ENCODE results near the gene DYNC2LI1. TPM values are rescaled to one million over a fixed set of nuclear protein-coding genes. Genes with fewer than 3 reads are reported as not detected.

The DYNC2LI1 gene
- total RNA-seq, 1 donor from 2014 or later: 30.1 TPM

DNA sequence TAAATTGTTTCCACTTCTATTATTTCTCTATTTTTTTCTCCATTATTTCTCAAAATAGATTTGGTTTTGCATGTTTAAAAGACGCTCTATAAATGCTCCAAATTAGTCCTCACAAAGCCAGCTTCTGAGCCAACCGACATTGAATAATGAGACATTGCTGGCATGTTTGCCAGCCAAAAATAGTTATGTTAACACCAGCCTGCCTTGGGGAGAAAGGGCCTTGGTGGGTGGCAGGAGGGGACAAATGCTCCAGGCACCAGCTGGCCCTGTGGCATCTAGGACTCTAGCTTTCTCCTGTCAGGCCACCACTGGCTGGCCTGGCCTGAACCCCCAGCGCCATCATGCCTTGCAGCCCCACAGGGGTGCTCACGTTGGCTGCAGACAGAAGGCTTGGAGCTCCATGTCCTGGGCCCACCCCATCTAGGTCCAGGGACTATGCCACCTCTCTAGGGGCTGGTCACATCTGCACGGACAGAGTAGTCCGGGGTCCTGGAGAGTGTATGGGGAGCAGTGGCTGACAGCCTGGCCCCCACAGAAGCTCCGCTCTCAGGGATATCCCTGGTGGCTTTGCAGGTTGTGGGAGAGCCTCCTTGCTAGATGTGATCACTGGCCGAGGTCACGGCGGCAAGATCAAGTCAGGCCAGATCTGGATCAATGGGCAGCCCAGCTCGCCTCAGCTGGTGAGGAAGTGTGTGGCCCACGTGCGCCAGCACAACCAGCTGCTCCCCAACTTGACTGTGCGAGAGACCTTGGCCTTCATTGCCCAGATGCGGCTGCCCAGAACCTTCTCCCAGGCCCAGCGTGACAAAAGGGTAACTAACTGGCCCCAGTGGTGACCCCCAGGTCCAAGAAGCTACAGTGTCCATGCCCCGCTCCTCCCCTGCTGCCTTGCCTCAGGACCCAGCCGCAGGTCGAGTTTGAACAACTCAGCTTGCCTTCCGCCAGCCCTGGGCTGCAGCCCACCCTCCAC lies 77.5 kb downstream of the DYNC2LI1 start:
- Mint-ChIP-seq H3K27ac (no peak overlapping the region), H3K27me3 (peaks cover 15% of the 10 kb centered on the region), H3K4me1 (ENCODE audit: low read depth) (peaks cover 8% of the 10 kb centered on the region), H3K9me3 (ENCODE audit: low read depth) (no peaks in the 10 kb centered on the region), H3K4me3 (ENCODE audit: low read depth) (no peak overlapping the region), H3K36me3 (ENCODE audit: insufficient read depth) (no peaks in the 10 kb centered on the region)
- TF ChIP-seq, protein P1, sequence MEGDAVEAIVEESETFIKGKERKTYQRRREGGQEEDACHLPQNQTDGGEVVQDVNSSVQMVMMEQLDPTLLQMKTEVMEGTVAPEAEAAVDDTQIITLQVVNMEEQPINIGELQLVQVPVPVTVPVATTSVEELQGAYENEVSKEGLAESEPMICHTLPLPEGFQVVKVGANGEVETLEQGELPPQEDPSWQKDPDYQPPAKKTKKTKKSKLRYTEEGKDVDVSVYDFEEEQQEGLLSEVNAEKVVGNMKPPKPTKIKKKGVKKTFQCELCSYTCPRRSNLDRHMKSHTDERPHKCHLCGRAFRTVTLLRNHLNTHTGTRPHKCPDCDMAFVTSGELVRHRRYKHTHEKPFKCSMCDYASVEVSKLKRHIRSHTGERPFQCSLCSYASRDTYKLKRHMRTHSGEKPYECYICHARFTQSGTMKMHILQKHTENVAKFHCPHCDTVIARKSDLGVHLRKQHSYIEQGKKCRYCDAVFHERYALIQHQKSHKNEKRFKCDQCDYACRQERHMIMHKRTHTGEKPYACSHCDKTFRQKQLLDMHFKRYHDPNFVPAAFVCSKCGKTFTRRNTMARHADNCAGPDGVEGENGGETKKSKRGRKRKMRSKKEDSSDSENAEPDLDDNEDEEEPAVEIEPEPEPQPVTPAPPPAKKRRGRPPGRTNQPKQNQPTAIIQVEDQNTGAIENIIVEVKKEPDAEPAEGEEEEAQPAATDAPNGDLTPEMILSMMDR (IDR thresholded peaks at IDR 0.05; ENCODE audit: unreplicated experiment): no peak
- DNase-seq (ENCODE audit: low spot score, unreplicated experiment): no peak

DNA sequence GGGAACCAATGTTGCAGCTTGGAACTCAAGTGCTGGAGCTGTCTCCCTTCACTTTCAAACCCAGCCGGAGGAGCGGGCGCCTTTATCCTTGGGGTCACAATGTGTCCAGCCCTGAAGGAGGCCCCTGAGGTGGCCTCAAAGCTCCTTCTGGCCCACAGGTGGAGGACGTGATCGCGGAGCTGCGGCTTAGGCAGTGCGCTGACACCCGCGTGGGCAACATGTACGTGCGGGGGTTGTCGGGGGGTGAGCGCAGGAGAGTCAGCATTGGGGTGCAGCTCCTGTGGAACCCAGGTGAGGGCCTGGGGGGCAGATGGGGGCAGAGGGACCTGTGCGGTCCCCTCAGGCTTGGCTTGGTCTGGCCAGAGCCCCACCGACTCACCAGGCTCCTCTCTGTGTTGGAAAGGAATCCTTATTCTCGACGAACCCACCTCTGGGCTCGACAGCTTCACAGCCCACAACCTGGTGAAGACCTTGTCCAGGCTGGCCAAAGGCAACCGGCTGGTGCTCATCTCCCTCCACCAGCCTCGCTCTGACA lies 78.4 kb downstream of the DYNC2LI1 start:
- H3K4me1 Mint-ChIP-seq (ENCODE audit: low read depth): peaks cover 8% of the 10 kb centered on the region
- peaks cover 23% of the 10 kb centered on the region for H3K27me3 Mint-ChIP-seq
- TF ChIP-seq, protein P1 (IDR thresholded peaks at IDR 0.05; ENCODE audit: unreplicated experiment): no peak
- no peaks in the 10 kb centered on the region for H3K36me3 Mint-ChIP-seq (ENCODE audit: insufficient read depth)
- no peak overlapping the region for H3K27ac Mint-ChIP-seq
- no peaks in the 10 kb centered on the region for H3K9me3 Mint-ChIP-seq (ENCODE audit: low read depth)
- no peak overlapping the region for H3K4me3 Mint-ChIP-seq (ENCODE audit: low read depth)
- DNase-seq (ENCODE audit: low spot score, unreplicated experiment): no peak

DNA sequence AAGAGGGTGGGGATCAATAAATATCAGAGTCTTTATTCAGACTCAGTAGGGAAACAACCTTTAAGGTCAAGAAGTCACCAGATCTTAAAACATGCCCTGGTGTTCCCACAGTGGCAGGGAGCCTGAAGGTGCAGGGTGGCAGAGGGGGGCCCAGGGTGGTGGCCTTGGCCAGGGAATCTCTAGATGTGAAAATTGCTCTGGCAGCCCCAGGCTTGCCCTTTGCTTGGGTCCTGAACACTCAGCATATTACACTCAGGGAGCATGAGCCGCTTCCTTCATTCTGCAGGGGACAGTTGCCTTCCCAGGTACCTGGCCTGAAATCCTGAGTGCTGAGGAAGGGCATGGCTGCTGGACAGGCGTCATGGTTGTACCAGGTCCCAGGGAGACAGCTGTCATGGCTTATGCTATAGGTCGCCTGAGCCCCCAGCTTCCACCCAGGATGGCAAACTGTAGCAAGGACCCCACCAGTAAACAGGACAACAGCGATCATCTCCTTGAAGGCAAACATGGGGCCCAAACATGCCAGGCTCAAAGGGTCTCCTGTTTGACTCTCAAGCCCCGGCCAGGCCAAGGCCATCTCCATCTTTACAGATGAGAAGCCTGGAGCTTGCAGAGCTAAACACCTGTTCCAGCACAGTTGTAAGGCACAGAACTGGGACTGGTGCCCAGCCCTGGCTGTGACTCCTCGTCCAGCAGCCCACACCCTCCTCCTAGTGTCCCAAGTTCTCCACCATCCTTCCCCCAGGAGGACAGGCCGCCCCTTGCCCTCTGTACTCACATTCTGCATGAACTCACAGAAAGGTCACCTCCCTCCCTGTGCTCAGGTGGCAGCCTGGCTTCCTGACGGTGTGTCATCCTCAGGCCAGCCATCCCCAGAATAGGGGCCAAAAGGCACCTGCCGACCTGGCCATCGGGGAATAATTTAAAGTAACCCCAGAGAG lies 79.6 kb downstream of the DYNC2LI1 start:
- Mint-ChIP-seq H3K9me3 (ENCODE audit: low read depth) (no peaks in the 10 kb centered on the region), H3K27ac (no peak overlapping the region), H3K4me1 (ENCODE audit: low read depth) (peaks cover 8% of the 10 kb centered on the region), H3K27me3 (peaks cover 35% of the 10 kb centered on the region), H3K36me3 (ENCODE audit: insufficient read depth) (no peaks in the 10 kb centered on the region), H3K4me3 (ENCODE audit: low read depth) (no peak overlapping the region)
- TF ChIP-seq, protein P1 (IDR thresholded peaks at IDR 0.05; ENCODE audit: unreplicated experiment): no peak
- DNase-seq (ENCODE audit: low spot score, unreplicated experiment): no peak

DNA sequence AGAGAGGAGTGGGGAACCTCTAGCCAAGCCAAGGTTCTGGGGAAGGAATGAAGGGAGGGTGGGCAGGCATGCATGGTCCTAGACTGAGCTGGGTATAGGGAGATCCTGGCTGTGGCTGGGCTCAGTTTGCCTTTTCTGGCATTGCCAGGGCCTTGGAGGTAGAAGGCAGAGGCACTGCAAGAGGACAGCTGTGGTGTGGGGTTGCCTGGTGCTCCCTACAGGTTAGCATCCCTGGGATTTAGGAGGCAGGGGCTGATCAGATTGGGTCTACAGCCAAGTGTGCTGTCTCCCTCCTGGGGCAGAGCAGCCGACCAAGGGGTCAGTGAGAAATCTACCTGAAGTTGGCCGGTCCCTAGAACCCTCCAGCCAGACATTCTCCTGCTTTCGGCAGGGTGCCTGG lies 80.8 kb downstream of the DYNC2LI1 start:
- TF ChIP-seq, protein P1 (IDR thresholded peaks at IDR 0.05; ENCODE audit: unreplicated experiment): no peak
- no peak for DNase-seq (ENCODE audit: low spot score, unreplicated experiment)
- Mint-ChIP-seq H3K36me3 (ENCODE audit: insufficient read depth) (no peaks in the 10 kb centered on the region), H3K27ac (no peak overlapping the region), H3K4me1 (ENCODE audit: low read depth) (peaks cover 6% of the 10 kb centered on the region), H3K4me3 (ENCODE audit: low read depth) (no peak overlapping the region), H3K9me3 (ENCODE audit: low read depth) (no peaks in the 10 kb centered on the region), H3K27me3 (peaks cover 47% of the 10 kb centered on the region)

DNA sequence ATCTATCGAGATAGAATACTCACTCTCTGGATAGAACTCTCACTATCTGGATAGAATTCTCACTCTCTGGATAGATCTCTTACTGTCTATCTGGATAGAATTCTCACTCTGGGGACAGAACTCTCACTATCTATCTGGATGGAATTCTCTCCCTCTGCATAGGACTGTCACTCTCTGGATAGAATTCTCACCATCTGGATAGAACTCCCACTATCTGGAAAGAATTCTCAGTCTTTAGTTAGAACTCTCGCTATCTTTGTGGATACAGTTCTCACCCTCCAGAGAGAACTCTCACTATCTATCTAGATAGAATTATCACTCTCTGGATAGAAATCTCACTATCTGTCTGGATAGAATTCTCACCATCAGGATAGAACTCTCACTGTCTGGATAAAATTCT lies 81.5 kb downstream of the DYNC2LI1 start:
- Mint-ChIP-seq H3K27ac (no peak overlapping the region), H3K9me3 (ENCODE audit: low read depth) (no peaks in the 10 kb centered on the region), H3K27me3 (peaks cover 51% of the 10 kb centered on the region), H3K4me1 (ENCODE audit: low read depth) (peaks cover 6% of the 10 kb centered on the region), H3K4me3 (ENCODE audit: low read depth) (no peak overlapping the region), H3K36me3 (ENCODE audit: insufficient read depth) (no peaks in the 10 kb centered on the region)
- DNase-seq (ENCODE audit: low spot score, unreplicated experiment): no peak
- TF ChIP-seq, protein P1 (IDR thresholded peaks at IDR 0.05; ENCODE audit: unreplicated experiment): no peak
